Erythroblast (primary cell): ENCODE data around the gene HSD17B2.

ENCODE experiments used
- GATA1 ChIP-seq: IDR thresholded peaks from 2 replicates; pipeline ENCODE4 v1.6.1; 2011; ENCODE audit warnings: low read depth, mild to moderate bottlenecking, control low read depth, low read length, moderate library complexity
- POLR2A ChIP-seq: IDR thresholded peaks from 2 replicates; pipeline ENCODE4 v1.6.1; 2011; ENCODE audit warnings: mild to moderate bottlenecking, low read length

- TF ChIP-seq POLR2A = no peak
- no peak for TF ChIP-seq GATA1
Measured at GRCh38 chr16:82031116-82032084, 3.7 kb upstream of the HSD17B2 start.
